Activated CD4-positive, CD25-positive, alpha-beta regulatory T cell treated with anti-CD3 and anti-CD28 coated beads, Interleukin-2, amount 50 U/mL, for 16 hours (primary cell): ENCODE measurements around the gene IPO9.
"Not testable (repeated sequence)": the region's sequence is repeated elsewhere in the genome, so short reads cannot be mapped to it uniquely, and the experiment has no call there.

Experiments
- DNase-seq: peaks from one replicate; pipeline ENCODE4 v3.0.0-alpha.2; 2020; ENCODE audit warnings: low read depth, low spot score

The IPO9 gene

DNA sequence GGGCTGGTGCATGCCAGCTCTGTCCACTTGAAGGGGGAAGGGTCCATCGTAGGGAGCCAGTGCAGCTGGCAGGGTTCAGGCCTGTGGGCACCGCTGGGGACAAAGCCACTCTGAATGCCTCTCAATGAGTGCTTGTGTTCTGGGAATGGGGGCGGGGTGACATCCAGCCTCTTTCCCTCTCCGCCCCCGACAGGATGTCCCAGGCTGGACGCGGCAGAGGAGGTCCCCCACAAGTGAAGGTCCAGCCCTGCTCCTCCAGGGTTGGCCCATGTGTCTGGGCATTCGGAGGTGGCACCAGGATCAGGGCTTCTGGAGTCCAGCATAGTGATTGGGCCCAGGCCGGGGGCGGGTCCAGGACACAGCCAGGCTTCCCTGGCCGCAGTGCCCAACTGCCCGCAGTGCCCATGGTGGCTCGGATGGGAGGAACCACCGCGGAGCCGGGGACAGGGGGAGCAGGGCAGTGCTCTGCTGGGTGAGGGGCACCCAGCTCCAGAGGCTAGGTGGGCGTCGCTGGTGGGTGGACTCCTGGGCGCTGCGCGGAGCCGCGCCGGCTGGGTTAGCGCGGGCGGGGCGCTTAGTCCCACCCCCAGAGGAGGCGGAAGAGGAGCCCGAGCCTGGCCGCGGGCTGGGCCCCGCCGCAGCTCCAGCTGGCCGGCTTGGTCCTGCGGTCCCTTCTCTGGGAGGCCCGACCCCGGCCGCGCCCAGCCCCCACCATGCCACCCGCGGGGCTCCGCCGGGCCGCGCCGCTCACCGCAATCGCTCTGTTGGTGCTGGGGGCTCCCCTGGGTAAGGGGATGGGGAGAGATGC lies 59.5 kb downstream of the IPO9 start, which contains the start of gene SHISA4:
Gene SHISA4 (plus strand): TSS at position 617 of the 808 bp plus-strand sequence. CDS start 97 bp downstream, at position 714.
- DNase-seq, result no peak

GRCh38 chr1:201889090-201889968 lies 60.4 kb downstream of the IPO9 start:
- no peak for DNase-seq

- no peak for DNase-seq
These were observed 61.3 kb downstream of the IPO9 start for GRCh38 chr1:201890223-201890622.

DNA sequence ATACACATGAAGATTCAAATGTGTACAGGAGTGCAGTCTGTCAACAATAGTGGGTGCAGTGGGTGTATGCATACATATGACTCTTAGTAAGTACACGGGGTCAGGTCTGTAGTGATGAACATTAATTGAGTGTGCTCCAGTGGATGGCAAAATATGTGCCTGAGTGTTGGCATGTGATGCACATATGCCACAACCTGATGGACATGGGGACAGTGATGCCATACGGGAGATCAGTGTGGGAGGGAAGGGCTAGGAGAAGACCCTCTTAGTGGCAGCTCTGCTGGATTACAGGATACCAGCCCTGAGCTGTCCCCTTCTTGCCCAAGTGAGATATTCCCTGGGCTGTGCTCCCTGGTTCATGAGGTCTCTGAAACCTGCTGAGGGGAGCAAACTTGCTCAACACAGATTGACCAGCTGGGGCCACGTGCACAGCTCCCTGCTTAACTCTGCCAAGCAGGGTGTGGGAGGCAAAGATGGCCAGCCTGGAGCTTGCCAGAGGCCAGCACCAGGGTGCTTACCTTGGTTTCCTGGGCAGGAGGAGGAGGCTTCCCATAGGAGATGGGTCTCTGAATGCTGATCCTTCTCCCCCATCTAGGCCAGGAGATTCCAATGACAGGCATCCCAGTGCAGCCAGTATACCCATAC lies 62.0 kb downstream of the IPO9 start:
- no peak for DNase-seq

DNA sequence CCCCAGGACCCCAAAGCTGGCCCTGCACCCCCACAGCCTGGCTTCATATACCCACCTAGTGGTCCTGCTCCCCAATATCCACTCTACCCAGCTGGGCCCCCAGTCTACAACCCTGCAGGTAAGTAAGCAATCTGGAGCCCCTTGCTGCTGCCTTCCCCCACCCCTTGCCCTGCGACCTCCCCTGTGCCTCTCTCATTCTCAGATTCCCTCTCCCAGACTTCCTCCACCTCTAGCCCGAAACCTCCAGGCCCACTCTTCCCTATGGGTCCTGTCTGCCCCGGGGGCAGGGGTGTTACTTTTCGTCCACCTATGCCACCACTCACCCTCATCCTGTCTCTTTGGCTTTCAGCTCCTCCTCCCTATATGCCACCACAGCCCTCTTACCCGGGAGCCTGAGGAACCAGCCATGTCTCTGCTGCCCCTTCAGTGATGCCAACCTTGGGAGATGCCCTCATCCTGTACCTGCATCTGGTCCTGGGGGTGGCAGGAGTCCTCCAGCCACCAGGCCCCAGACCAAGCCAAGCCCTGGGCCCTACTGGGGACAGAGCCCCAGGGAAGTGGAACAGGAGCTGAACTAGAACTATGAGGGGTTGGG lies 62.6 kb downstream of the IPO9 start:
- no peak for DNase-seq

DNA sequence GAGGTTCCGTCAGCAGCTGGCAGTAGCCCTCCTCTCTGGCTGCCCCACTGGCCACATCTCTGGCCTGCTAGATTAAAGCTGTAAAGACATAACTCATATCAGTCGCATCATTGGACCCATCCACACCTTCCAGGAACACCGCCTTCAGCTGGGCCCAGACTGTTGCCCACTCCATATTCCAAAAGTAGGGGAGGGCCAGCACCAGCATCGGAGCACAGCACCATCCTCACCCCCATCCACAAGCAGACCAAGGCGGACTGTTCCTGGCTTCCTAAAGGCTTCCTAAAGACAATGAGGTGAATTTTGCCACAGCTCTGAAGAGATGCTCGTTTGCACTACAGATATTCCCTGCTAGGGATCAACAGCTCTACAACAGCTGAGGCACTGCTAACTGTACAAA lies 63.3 kb downstream of the IPO9 start:
- DNase-seq, result no peak

GRCh38 chr1:201893431-201893830 lies 64.5 kb downstream of the IPO9 start:
- DNase-seq, result no peak

GRCh38 chr1:201894343-201895119 lies 65.6 kb downstream of the IPO9 start:
- no peak for DNase-seq

GRCh38 chr1:201895120-201895665 lies 66.2 kb downstream of the IPO9 start:
- no peak for DNase-seq

- peak; percentile 52 for DNase-seq
These were observed 67.2 kb downstream of the IPO9 start for GRCh38 chr1:201895913-201896807.

DNA sequence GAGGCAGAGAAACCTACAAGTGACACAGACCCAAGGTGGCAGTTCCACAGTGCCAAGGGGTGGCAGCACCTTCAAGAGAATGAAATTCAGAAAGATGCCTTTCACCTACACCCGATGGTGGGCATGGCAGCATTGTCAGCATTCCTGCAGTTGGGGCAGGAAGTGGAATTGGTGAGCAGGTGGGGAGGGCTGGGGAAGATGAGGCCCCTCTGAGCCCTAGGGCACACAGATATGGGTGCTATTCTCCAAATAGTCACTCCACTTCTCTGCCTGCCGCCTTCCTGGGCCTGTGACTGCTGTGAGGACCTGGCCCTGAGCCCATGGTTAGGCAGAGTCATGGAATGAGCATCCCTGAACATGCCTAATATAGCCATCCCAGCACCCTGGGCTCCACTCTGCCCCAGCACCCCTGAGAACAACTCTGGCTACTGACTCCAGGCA lies 68.0 kb downstream of the IPO9 start:
- no peak for DNase-seq

DNA sequence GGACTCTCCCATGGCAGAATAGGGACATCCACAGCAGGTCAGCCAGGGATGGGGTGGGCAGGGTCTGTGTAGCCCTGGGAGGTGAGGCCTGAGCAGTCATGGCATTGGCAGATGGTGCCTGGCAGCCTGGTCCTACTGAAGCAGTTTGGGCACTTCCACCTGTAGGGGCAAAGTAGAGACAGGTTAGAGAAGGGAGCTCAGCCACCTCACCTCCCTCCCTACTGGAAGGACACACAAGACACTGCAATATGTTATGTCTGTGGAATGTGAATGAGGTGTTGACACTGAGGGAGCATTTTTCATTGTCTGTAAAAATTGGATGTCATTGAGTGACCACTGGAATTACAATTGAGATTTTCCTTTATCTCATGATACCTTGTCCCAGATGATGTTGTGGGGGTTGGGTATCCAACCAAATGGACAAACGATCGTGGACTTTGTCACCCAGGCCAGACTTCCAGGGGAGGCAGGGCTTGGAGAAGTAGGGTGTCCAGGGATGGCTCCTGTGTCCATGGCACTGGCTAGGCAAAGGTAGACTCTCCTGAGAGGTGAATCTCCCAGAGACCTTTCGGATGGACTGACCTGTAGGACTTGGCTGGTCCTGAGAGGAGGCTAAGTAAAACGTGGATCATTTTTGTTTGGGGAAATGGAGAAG lies 69.4 kb downstream of the IPO9 start:
- DNase-seq, result no peak

GRCh38 chr1:201898992-201899391 lies 70.0 kb downstream of the IPO9 start:
- no peak for DNase-seq

DNA sequence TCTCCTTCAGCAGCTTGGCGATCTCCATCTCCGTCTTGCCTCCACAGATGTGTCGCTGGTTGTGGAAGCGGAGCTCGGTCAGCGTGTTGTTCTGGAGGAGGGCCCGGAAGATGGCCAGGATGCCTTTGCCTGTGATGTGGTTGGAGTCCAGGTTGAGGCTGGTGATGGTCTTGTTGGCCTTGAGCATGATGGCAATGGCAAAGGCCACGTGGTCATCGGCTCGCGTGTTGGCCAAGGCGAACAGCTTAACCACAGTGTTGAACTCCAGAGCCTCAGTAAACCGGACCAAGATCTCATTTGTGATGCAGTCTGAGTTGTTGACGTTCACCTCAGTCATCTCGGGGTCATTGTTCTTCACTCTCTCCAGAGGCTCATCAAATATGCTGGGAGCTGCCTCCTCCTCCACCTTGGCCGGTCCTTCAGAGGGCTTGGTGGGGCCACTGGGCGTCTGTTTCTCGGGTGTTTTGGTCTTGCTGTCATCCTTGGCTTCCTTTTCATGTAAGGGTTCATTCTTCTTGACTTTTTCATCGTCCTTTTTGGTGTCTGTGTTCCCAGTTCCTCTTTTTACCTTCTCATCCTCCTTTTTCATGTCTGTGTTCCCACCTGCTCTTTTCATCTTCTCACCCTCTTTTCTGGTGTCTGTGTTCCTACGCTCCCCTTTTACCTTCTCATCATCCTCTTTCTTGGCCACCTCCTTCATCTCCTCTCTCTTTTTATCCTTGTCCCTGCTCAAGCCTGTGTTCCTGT lies 70.9 kb downstream of the IPO9 start:
- no peak for DNase-seq

DNA sequence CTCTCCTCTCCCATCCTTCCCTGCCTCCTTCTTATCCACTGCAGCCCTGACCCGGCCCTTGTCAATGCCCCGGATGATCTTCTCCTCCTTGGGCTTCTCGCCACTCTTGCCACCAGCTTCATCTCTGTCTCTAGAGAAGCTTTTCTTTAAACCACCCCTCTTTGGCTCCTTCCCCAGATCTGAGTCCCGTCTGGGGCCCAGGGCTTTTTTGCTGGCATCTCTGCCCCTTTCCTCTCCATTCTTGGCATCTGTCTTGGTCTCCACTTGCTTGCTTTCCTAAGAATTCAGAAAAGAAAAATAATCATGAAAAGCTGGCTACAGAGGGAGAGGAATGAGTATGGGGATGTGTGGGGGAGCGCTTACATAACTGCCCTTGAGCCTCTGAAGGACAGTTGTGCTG lies 71.5 kb downstream of the IPO9 start:
- no peak for DNase-seq

GRCh38 chr1:201901036-201901435 lies 72.1 kb downstream of the IPO9 start:
- DNase-seq, result not testable (repeated sequence)

- no peak for DNase-seq
These were observed 73.2 kb downstream of the IPO9 start for GRCh38 chr1:201902198-201902597.

DNA sequence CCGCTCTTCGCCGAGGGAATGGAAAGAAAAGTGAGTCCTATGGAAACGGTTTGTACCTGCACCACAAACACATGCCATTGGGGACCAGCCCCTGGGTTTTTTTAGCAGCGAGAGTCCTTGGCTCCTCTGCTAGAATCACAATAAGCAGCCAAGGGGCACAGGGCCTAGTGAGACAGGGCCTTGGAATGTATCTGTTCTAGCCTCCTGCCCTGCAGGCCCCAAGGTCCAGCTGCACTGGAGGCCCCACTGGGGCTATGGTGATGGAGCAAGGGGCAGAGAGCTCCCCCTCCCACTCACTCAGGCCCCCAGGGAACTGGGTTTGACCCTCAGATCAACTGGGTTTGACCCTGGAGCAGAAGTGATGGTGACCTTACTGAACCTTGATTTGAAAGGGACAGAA lies 74.2 kb downstream of the IPO9 start:
- no peak for DNase-seq
